HCT116 (cell line): ENCODE results near the gene CTSZ. TPM values are rescaled to one million over a fixed set of nuclear protein-coding genes. Genes with fewer than 3 reads are reported as not detected.

ENCODE experiments used
- ATAC-seq: fragments of 200-7000 bp; cut with Tn5 transposase; 2 replicates; pipeline ENCODE4 v1.9.1; 2020; ENCODE audit warnings: mild to moderate bottlenecking, moderate library complexity
- BruUV-seq: library from RNA; stranded (reverse); fragments of 400-500 nt; replicated peaks from 2 replicates; lab custom pipeline; 2021; lab: Mats Ljungman, UMichigan
- CTCF ChIA-PET: fragments of 300-600 bp; sonication (Branson Sonifier 250); formaldehyde crosslinking; loops from one replicate; lab custom pipeline; 2021; ENCODE audit warnings: antibody characterized with exemption; lab: Charles Lee
- POLR2A ChIA-PET: fragments of 300-600, 350-600 bp; sonication (Branson Sonifier 250); formaldehyde crosslinking; loops from one replicate; lab custom pipeline; 2021; ENCODE audit warnings: antibody characterized with exemption; lab: Charles Lee
- RAD21 ChIA-PET, 2 experiments: fragments of 300-600 bp; sonication (Branson Sonifier 250); formaldehyde crosslinking; loops; one replicate each; lab custom pipeline; 2023; ENCODE audit warnings: low total read pairs in 2 of 2; ENCODE audit not compliant: uncharacterized antibody in 2 of 2, unreplicated experiment in 2 of 2, low non-redundant PET in 1 of 2; lab: Charles Lee
- DNase-seq: peaks from one replicate; pipeline ENCODE4 v3.0.0-alpha.2; 2010; ENCODE audit warnings: low read depth, low spot score
- H2AFZ ChIP-seq: fragments of 200-600 bp; shearing (Covaris generic), sonication (generic); 2 replicates; pipeline ENCODE4 v1.6.1; 2017; ENCODE audit warnings: low read depth, mixed run types, mixed read lengths, antibody characterized with exemption, low read length; ENCODE audit not compliant: poor library complexity, severe bottlenecking
- H3K27ac ChIP-seq: 2 replicates; pipeline ENCODE4 v1.5.1; 2012; ENCODE audit warnings: low read depth, low read length
- H3K27me3 ChIP-seq: fragments of 200-600 bp; sonication (generic); 2 replicates; pipeline ENCODE4 v1.6.1; 2016; ENCODE audit warnings: mixed run types, low read length, mixed read lengths; ENCODE audit not compliant: insufficient read depth
- H3K36me3 ChIP-seq, 2 experiments: fragments of 200-500 bp in 1 of 2; fragments of 200-600 bp in 1 of 2; sonication (Bioruptor generic) in 1 of 2; sonication (generic) in 1 of 2; 2 replicates each; pipeline versions ENCODE4 v1.5.1 to v1.6.1; 2014 to 2016; ENCODE audit warnings: low read length in 2 of 2, inconsistent platforms in 1 of 2, mixed read lengths in 1 of 2, mixed run types in 1 of 2; ENCODE audit not compliant: insufficient read depth in 2 of 2, control insufficient read depth in 1 of 2
- H3K4me1 ChIP-seq, 2 experiments: fragments of 200-600 bp in 1 of 2; sonication (generic) in 1 of 2; 2 replicates each; pipeline versions ENCODE4 v1.5.1 to v1.6.1; 2012 to 2017; ENCODE audit warnings: low read length in 2 of 2, inconsistent platforms in 1 of 2, mild to moderate bottlenecking in 1 of 2, mixed read lengths in 1 of 2, mixed run types in 1 of 2, moderate library complexity in 1 of 2; ENCODE audit not compliant: insufficient read depth in 2 of 2, control insufficient read depth in 1 of 2
- H3K4me2 ChIP-seq: fragments of 200-600 bp; sonication (generic); 2 replicates; pipeline ENCODE4 v1.6.1; 2017; ENCODE audit warnings: mixed run types, low read length, mixed read lengths
- H3K4me3 ChIP-seq, 2 experiments: fragments of 200-600 bp in 1 of 2; sonication (generic) in 1 of 2; replicated peaks in 1 of 2; 2 replicates each; pipeline ENCODE4 v1.5.1; 2011 to 2016; ENCODE audit warnings: low read length in 2 of 2, control low read depth in 1 of 2, low read depth in 1 of 2, mild to moderate bottlenecking in 1 of 2, mixed read lengths in 1 of 2, mixed run types in 1 of 2
- H3K79me2 ChIP-seq: fragments of 200-600 bp; sonication (generic); 2 replicates; pipeline ENCODE4 v1.6.1; 2017; ENCODE audit warnings: mild to moderate bottlenecking, mixed run types, low read length, moderate library complexity, mixed read lengths; ENCODE audit not compliant: insufficient read depth
- H3K9ac ChIP-seq: fragments of 200-600 bp; sonication (generic); 2 replicates; pipeline ENCODE4 v1.6.1; 2016; ENCODE audit warnings: low read length, mixed read lengths
- H3K9me2 ChIP-seq: fragments of 200-600 bp; sonication (generic), shearing (Covaris generic); 2 replicates; pipeline ENCODE4 v1.6.1; 2017; ENCODE audit warnings: mixed run types, mild to moderate bottlenecking, moderate library complexity; ENCODE audit not compliant: insufficient read depth
- H3K9me3 ChIP-seq, 2 experiments: fragments of 200-500 bp in 1 of 2; fragments of 200-600 bp in 1 of 2; sonication (Bioruptor generic) in 1 of 2; sonication (generic) in 1 of 2; 2 replicates each; pipeline ENCODE4 v1.6.1; 2014 to 2017; ENCODE audit warnings: low read length in 2 of 2, mixed read lengths in 2 of 2, inconsistent platforms in 1 of 2, low read depth in 1 of 2, mild to moderate bottlenecking in 1 of 2, mixed run types in 1 of 2, moderate library complexity in 1 of 2; ENCODE audit not compliant: control insufficient read depth in 1 of 2, insufficient read depth in 1 of 2
- H4K20me1 ChIP-seq: fragments of 200-600 bp; sonication (generic), shearing (Covaris generic); 2 replicates; pipeline ENCODE4 v1.6.1; 2017; ENCODE audit warnings: mixed run types, mild to moderate bottlenecking, moderate library complexity; ENCODE audit not compliant: insufficient read depth
- CEBPB ChIP-seq: IDR thresholded peaks from 2 replicates; pipeline ENCODE4 v1.6.1; 2012; ENCODE audit warnings: low read depth
- CTCF ChIP-seq, 3 experiments: fragments of 200-600 bp in 1 of 3; sonication (generic) in 1 of 3; IDR thresholded peaks in 2 of 3; conservative IDR thresholded peaks in 1 of 3; 2 replicates each; pipeline ENCODE4 v1.5.1; 2012 to 2017; ENCODE audit warnings: low read depth in 2 of 3, low read length in 2 of 3, antibody characterized with exemption in 1 of 3, borderline replicate concordance in 1 of 3, control low read depth in 1 of 3, mild to moderate bottlenecking in 1 of 3, mixed read lengths in 1 of 3, mixed run types in 1 of 3, moderate library complexity in 1 of 3; ENCODE audit not compliant: insufficient read depth in 1 of 3
- EZH2 ChIP-seq: fragments of 200-600 bp; sonication (generic); IDR thresholded peaks from 2 replicates; pipeline ENCODE4 v1.6.1; 2017; ENCODE audit warnings: antibody characterized with exemption, mixed run types
- JUND ChIP-seq: IDR thresholded peaks from 2 replicates; pipeline ENCODE4 v1.6.1; 2012
- POLR2A ChIP-seq: IDR thresholded peaks from 2 replicates; pipeline ENCODE4 v1.7.0; 2011; ENCODE audit warnings: borderline replicate concordance; ENCODE audit not compliant: insufficient read depth, insufficient read length; ENCODE audit errors: extremely low read depth
- POLR2AphosphoS5 ChIP-seq: IDR thresholded peaks from 2 replicates; pipeline ENCODE4 v1.6.1; 2011; ENCODE audit warnings: mild to moderate bottlenecking, low read depth, low read length, moderate library complexity
- RAD21 ChIP-seq: IDR thresholded peaks from 2 replicates; pipeline ENCODE4 v1.6.1; 2012; ENCODE audit warnings: low read depth, mild to moderate bottlenecking
- SIN3A ChIP-seq: IDR thresholded peaks from 2 replicates; pipeline ENCODE4 v1.6.1; 2012; ENCODE audit warnings: low read depth
- SRF ChIP-seq: IDR thresholded peaks from 2 replicates; pipeline ENCODE4 v1.6.1; 2012; ENCODE audit warnings: low read depth
- YY1 ChIP-seq: IDR thresholded peaks from 2 replicates; pipeline ENCODE4 v1.6.1; 2011; ENCODE audit warnings: low read length, low read depth, moderate library complexity, mild to moderate bottlenecking; ENCODE audit not compliant: insufficient replicate concordance; ENCODE audit errors: extremely low read depth
- ZFX ChIP-seq: fragments of 450-650 bp; IDR thresholded peaks from 2 replicates; pipeline ENCODE4 v1.6.1; 2017
- ZNF274 ChIP-seq: fragments of 200-500 bp; sonication (Bioruptor generic); IDR thresholded peaks from 2 replicates; pipeline ENCODE4 v1.6.1; 2014; ENCODE audit warnings: mild to moderate bottlenecking, low read depth, low read length, inconsistent platforms
- intact Hi-C: fragments of 100-400 bp; cut with micrococcal nuclease; formaldehyde crosslinking; loops from 2 replicates; pipeline ENCODE4 v1.10.0; 2022
- total RNA-seq: library from RNA; stranded (reverse); gene quantifications from one replicate; pipeline ENCODE4 v1.2.1, GENCODE V29; 2021; ENCODE audit not compliant: unreplicated experiment

CTSZ gene
- total RNA-seq, 1 experiment from 2014 or later = 100 TPM

GRCh38 chr20:59050437-59050836 lies 43.4 kb upstream of the CTSZ start:
- intact Hi-C loops = loop anchor here (10.0 kb wide), 1 partner anchor 396 kb away; the partner anchor contains the start of gene STX16

GRCh38 chr20:59048681-59049030 lies 41.6 kb upstream of the CTSZ start:
- BruUV-seq = no TSS peak
- no peak overlapping the region for H3K4me2 ChIP-seq
- peaks cover 0 to 2% of the 10 kb centered on the region in 2 experiments; a peak in 2 of 4 replicates for H3K4me1 ChIP-seq
- TF ChIP-seq JUND = no peak
- TF ChIP-seq CTCF (IDR thresholded peaks at IDR 0.05 in 2 of 3, conservative IDR thresholded peaks at IDR 0.05 in 1 of 3; ENCODE audit: borderline replicate concordance in 1 of 3, insufficient read depth in 1 of 3, low read depth in 2 of 3, low read length in 2 of 3) = no peak
- TF ChIP-seq RAD21 = no peak
- no peak for TF ChIP-seq SIN3A
- TF ChIP-seq ZFX = no peak
- DNase-seq = no peak
- no peaks in the 10 kb centered on the region for H3K36me3 ChIP-seq
- ChIA-PET CTCF (no interaction called here), RAD21 (no interaction called here), POLR2A (no interaction called here)
- no peaks in the 10 kb centered on the region for H3K79me2 ChIP-seq
- no peak overlapping the region for H3K9ac ChIP-seq
- no peak overlapping the region for H3K27ac ChIP-seq
- intact Hi-C loops = no loop called here
- peaks cover 16% of the 10 kb centered on the region; the same call in 1 of the 2 replicates for H3K27me3 ChIP-seq
- H3K9me3 ChIP-seq = no peaks in the 10 kb centered on the region
- no peak overlapping the region for H3K4me3 ChIP-seq
- no peak for ATAC-seq
- no peaks in the 10 kb centered on the region for H3K9me2 ChIP-seq
- H2AFZ ChIP-seq = no peak overlapping the region
- no peaks in the 10 kb centered on the region for H4K20me1 ChIP-seq

More at GRCh38 chr20:59050437-59050836, 43.4 kb upstream of the CTSZ start:
- Histone ChIP-seq H4K20me1 (no peaks in the 10 kb centered on the region), H3K4me3 (no peak overlapping the region), H3K4me1 (no peaks in the 10 kb centered on the region), H3K36me3 (no peaks in the 10 kb centered on the region), H3K9me3 (no peaks in the 10 kb centered on the region), H3K27me3 (peaks cover 16% of the 10 kb centered on the region; the same call in 1 of the 2 replicates), H3K4me2 (no peak overlapping the region), H2AFZ (no peak overlapping the region), H3K27ac (no peak overlapping the region), H3K9ac (no peak overlapping the region), H3K9me2 (no peaks in the 10 kb centered on the region)
- DNase-seq (no peak), ATAC-seq (no peak)
- ChIA-PET RAD21 (no interaction called here), CTCF (interaction anchor here (1.1 kb wide), 1 partner anchor 354 kb away, joined by 5 read pairs; no protein-coding TSS in a partner anchor), POLR2A (no interaction called here)
- TF ChIP-seq EZH2 = no peak
- TF ChIP-seq POLR2A = no peak
- no peak for TF ChIP-seq POLR2AphosphoS5
- TF ChIP-seq ZFX = no peak
- TF ChIP-seq CEBPB = no peak
- TF ChIP-seq RAD21 = no peak
- TF ChIP-seq SRF = no peak
- no peak for TF ChIP-seq YY1
- TF ChIP-seq ZNF274 = no peak
- TF ChIP-seq, all 23 proteins: peak for 0
- no peaks in the 10 kb centered on the region for H3K79me2 ChIP-seq
- no TSS peak for BruUV-seq
